ENCODE data around the gene CDCA4.
"Not testable (repeated sequence)": the region's sequence is repeated elsewhere in the genome, so short reads cannot be mapped to it uniquely, and the experiment has no call there.

The CDCA4 gene

DNA sequence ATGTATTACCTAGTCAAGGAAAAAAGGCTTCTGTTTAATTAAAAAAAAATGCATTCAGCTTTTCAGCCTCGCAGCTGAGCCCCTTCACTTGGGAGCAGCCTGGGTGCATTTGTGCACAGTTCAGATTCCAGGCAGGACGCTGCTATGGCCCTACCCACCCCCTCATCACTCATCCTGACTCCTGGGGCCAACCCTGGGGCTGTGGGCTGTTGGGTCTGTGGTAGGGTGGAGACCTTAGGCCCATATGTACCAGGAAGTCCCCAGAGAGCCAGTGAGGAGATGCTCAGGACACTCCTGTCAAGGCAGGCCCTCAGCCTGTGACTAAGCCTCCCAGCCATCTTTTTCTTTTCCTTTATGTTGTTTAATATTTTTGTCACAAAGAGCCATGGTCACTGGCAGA is 9.3 kb upstream of the CDCA4 start:
- DNase-seq (ENCODE audit: low read depth): no peak
- TF ChIP-seq, protein P1, sequence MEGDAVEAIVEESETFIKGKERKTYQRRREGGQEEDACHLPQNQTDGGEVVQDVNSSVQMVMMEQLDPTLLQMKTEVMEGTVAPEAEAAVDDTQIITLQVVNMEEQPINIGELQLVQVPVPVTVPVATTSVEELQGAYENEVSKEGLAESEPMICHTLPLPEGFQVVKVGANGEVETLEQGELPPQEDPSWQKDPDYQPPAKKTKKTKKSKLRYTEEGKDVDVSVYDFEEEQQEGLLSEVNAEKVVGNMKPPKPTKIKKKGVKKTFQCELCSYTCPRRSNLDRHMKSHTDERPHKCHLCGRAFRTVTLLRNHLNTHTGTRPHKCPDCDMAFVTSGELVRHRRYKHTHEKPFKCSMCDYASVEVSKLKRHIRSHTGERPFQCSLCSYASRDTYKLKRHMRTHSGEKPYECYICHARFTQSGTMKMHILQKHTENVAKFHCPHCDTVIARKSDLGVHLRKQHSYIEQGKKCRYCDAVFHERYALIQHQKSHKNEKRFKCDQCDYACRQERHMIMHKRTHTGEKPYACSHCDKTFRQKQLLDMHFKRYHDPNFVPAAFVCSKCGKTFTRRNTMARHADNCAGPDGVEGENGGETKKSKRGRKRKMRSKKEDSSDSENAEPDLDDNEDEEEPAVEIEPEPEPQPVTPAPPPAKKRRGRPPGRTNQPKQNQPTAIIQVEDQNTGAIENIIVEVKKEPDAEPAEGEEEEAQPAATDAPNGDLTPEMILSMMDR (IDR thresholded peaks at IDR 0.05; ENCODE audit: low read depth, low read length, missing control alignments): no peak
- H3K4me3 ChIP-seq (ENCODE audit: low read depth, low read length): no peak overlapping the region

DNA sequence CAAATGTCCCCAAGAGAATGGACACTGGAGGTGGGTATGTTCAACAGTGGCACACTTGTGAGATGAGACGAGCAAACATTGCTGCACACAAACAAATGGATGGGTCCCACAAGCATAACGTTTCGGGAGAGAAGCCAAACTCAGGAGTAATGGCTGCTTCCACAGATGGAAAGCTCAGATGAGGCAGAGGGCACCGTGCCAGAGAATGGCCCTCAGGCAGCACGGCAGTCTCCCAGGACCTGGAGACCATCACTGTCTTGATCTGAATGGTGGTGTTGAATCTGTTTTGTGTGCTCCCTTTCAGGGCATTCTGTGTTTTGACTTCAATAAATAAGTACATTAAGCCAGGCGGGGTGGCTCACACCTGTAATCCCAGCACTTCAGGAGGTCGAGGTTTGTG is 8.5 kb upstream of the CDCA4 start:
- H3K4me3 ChIP-seq (ENCODE audit: low read depth, low read length): no peak overlapping the region
- no peak for DNase-seq (ENCODE audit: low read depth)
- TF ChIP-seq, protein P1 (IDR thresholded peaks at IDR 0.05; ENCODE audit: low read depth, low read length, missing control alignments): no peak

DNA sequence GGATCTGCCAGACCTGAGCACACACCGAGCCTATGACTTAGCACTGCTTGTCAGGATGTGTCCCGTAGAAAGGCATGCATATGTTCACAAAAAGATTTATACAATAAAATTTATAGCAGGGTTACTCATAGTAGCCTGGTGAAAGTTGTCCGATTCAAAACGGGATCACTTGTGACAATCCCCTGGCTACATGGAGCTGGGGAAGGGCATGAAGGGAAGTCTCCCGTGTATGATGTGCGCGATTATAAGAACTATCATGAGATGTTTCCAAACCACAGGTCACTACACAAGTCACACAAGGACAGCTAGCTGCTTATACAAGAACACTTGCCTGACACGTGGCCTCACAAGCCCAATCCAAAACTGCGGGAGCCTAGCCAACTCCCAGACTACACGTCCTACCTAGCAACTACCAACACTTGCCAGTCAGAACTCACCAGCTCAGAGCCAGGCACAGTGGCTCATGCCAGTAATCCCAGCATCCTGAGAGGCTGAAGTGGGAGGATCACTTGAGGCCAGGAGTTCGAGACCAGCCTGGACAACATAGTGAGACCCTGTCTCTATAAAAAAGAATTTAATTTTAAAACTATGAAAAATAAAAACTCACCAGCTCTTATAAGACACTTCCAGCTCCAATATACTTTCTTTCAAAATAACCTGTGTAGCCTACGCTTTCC is 7.5 kb upstream of the CDCA4 start:
- DNase-seq (ENCODE audit: low read depth): no peak
- TF ChIP-seq, protein P1 (IDR thresholded peaks at IDR 0.05; ENCODE audit: low read depth, low read length, missing control alignments): no peak
- no peak overlapping the region for H3K4me3 ChIP-seq (ENCODE audit: low read depth, low read length)

DNA sequence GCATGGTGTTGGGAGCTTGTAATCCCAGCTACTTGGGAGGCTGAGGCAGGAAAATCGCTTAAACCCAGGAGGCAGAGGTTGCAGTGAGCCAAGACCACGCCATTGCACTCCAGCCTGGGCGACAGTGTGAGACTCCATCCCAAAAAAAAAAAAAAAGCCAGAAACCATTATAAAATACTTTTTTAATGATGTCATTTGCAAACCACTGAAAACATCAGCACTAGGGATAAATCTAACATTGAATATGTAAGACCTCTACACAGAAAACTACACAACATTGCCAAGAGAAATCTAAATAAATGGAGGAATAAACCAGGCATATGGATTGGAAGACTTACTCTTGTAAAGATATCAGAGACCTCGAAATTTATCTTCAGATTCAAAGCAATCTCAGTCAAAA is 6.8 kb upstream of the CDCA4 start:
- DNase-seq (ENCODE audit: low read depth); H3K4me3 ChIP-seq (ENCODE audit: low read depth, low read length): not testable (repeated sequence)

DNA sequence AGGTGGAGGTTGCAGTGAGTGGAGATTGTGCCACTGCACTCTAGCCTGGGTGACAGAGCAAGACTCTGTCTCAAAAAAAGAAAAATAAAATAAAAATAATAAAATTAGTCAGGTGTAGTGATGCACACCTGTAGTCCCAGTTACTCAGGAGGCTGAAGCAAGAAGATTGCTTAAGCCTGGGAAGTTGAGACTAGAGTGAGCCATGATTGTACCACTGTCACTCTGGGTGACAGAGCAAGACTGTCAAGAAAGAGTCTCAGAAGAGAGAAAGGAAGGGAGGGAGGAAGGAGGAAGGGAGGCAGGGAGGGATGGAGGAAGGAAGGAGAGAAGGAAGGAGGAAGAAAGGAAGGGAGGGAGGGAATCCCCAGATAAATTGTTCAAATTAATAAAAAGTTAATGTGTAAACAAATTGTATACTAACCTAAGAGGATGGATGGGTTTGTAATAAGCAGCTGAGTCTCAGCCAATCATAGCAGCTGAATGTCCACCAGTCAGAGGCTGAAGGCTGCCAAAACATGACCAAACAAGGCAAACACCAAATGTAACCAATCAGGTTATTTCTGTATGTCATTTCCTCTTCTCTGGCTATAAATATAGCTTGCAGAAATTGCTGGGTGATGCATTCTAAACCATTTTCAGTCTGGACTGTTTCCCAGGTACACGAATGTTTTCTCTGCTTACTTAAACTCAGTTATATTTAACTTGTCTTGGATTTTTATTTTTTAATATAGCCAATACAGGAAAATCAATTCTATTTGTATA is 6.1 kb upstream of the CDCA4 start:
- H3K4me3 ChIP-seq (ENCODE audit: low read depth, low read length): no peak overlapping the region
- DNase-seq (ENCODE audit: low read depth): peak; percentile 58
- TF ChIP-seq, protein P1 (IDR thresholded peaks at IDR 0.05; ENCODE audit: low read depth, low read length, missing control alignments): no peak

DNA sequence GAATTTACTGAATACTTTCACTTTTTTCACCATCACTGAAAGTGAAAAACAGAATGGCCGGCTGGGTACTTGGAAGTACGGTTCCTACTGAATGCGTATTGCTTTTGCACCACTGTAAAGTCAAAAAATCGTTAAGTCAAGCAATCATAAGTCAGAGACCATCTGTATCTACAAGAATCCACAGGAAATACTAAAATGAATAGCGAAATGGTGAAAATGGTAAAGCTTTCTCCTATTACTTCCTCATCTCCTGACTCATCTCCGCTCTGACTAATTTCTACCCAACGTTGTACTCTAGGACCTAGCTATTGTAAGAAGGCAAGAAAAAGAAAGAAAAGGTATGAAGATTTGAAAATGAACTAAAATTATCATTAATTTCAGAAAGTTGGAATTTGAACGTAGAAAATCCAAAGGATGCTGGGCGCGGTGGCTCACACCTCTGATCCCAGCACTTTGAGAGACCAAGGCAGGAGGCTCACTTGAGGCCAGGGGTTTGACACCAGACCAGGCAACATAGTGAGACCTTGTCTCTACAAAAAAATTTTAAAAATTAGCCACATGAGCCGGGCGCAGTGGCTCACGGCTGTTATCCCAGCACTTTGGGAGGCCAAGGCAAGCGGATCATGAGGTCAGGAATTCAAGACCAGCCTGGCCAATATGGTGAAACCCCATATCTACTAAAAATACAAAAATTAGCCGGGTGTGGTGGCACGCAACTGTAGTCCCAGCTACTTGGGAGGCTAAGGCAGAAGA is 5.3 kb upstream of the CDCA4 start:
- DNase-seq (ENCODE audit: low read depth): peak; percentile 83
- TF ChIP-seq, protein P1 (IDR thresholded peaks at IDR 0.05; ENCODE audit: low read depth, low read length, missing control alignments): no peak
- peak overlapping the region; percentile 9; the same call in 1 of the 2 replicates for H3K4me3 ChIP-seq (ENCODE audit: low read depth, low read length)

DNA sequence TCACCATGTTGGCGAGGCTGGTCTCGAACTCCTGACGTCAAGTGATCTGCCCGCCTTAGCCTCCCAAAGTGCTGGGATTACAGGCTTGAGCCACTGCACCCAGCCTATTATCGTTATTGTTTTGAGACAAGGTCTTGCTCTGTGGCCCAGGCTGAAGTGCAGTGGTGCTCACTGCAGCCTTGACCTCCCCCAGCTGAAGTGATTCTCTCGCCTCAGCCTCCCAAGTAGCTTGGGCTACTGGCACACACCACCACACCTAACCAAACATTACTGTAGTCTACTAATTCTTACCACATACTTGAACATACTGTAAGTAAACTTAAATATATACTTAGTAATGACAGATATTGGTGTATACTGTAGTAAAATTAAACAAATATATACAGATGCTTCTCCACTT is 4.5 kb upstream of the CDCA4 start:
- TF ChIP-seq, protein P1 (IDR thresholded peaks at IDR 0.05; ENCODE audit: low read depth, low read length, missing control alignments): no peak
- no peak overlapping the region for H3K4me3 ChIP-seq (ENCODE audit: low read depth, low read length)
- no peak for DNase-seq (ENCODE audit: low read depth)
